22Rv1 (cell line): ENCODE data around the gene SYT7.
A peak's percentile ranks its signal among the peaks of the same experiment; 100 is the strongest.

Source experiments
- H3K27ac ChIP-seq: fragments of 450-650 bp; 2 replicates; pipeline ENCODE4 v1.5.1; 2017
- CTCF ChIP-seq: fragments of 450-650 bp; IDR thresholded peaks from 2 replicates; pipeline ENCODE4 v1.5.1; 2017; ENCODE audit warnings: mild to moderate bottlenecking
- ZFX ChIP-seq: fragments of 450-650 bp; IDR thresholded peaks from 2 replicates; pipeline ENCODE4 v1.6.1; 2017; ENCODE audit warnings: antibody characterized with exemption, borderline replicate concordance

SYT7 gene

GRCh38 chr11:61560751-61561150, 20.1 kb downstream of the SYT7 start:
- no peak overlapping the region for H3K27ac ChIP-seq
- no peak for TF ChIP-seq ZFX
- no peak for TF ChIP-seq CTCF

- H3K27ac ChIP-seq, result 0 out of 2 replicates have a peak overlapping the region, but pooled peaks have one; percentile 10
- TF ChIP-seq CTCF (no peak), ZFX (no peak)
These were observed 24.3 kb downstream of the SYT7 start for GRCh38 chr11:61556621-61557020.

GRCh38 chr11:61555978-61556377, 24.9 kb downstream of the SYT7 start:
- TF ChIP-seq ZFX, result no peak
- TF ChIP-seq CTCF, result no peak
- H3K27ac ChIP-seq, result peak overlapping the region; percentile 58

- TF ChIP-seq CTCF (peak; percentile 55), ZFX (no peak)
- H3K27ac ChIP-seq, result peak overlapping the region; percentile 58
These were observed 25.6 kb downstream of the SYT7 start for GRCh38 chr11:61555051-61555969.

GRCh38 chr11:61554172-61554988, 26.5 kb downstream of the SYT7 start:
- peak overlapping the region; percentile 58 for H3K27ac ChIP-seq
- TF ChIP-seq ZFX, result no peak
- TF ChIP-seq CTCF, result no peak

- H3K27ac ChIP-seq, result no peak overlapping the region
- TF ChIP-seq ZFX (no peak), CTCF (no peak)
These were observed 27.3 kb downstream of the SYT7 start for GRCh38 chr11:61553373-61554171.
